Measurements from ENCODE around the gene YTHDF1. TPM values are rescaled to one million over a fixed set of nuclear protein-coding genes. Genes with fewer than 3 reads are reported as not detected.
"Not testable (repeated sequence)": the region's sequence is repeated elsewhere in the genome, so short reads cannot be mapped to it uniquely, and the experiment has no call there.

YTHDF1 gene
- total RNA-seq, 2 experiments from 2014 or later: 37.2 to 42.6 TPM

GRCh38 chr20:63161176-63161651 lies 54.7 kb downstream of the YTHDF1 start:
- ATAC-seq: no peak
- no peaks in the 10 kb centered on the region for H3K4me1 Mint-ChIP-seq
- no peaks in the 10 kb centered on the region for H3K36me3 Mint-ChIP-seq
- no peak overlapping the region for H3K27ac Mint-ChIP-seq
- H3K9me3 Mint-ChIP-seq (ENCODE audit: low read depth): no peaks in the 10 kb centered on the region
- CTCF ChIA-PET: no interaction called here
- DNase-seq: no peak
- H3K27me3 Mint-ChIP-seq: no peaks in the 10 kb centered on the region
- H3K4me3 Mint-ChIP-seq: no peak overlapping the region

DNA sequence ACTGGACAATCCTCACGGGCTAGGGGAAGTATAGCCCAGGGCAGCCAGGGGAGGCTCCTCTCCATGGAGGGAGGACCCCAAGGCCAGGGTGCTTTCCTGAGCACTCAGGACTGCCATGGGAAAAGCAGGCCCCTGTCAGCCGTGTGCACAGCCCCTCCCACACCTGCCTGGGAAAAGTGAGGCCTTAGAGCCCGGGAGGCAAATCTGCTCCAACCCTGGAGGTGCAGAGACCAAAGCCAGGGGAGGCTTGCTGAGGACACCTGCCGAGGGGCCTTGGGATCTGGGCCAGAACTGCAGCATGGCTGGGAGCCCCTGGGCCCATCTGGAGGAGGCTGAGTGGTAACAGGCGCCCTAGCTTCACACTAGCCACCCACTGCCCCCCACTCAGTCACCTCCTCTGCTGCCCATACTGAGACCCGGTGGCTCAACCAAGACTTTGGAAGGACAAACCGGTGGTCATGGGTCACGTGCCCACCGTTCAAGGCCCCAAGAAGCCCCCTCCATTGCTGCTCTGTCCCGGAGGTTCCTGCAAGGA lies 55.2 kb downstream of the YTHDF1 start:
- CTCF ChIA-PET: no interaction called here
- Mint-ChIP-seq H3K4me3 (no peak overlapping the region), H3K9me3 (ENCODE audit: low read depth) (no peaks in the 10 kb centered on the region), H3K27me3 (no peaks in the 10 kb centered on the region), H3K36me3 (no peaks in the 10 kb centered on the region), H3K27ac (no peak overlapping the region), H3K4me1 (no peaks in the 10 kb centered on the region)
- DNase-seq (no peak), ATAC-seq (no peak)

GRCh38 chr20:63159826-63160640 lies 55.9 kb downstream of the YTHDF1 start:
- no peak overlapping the region for H3K27ac Mint-ChIP-seq
- ATAC-seq (no peak), DNase-seq (no peak)
- CTCF ChIA-PET: no interaction called here
- H3K4me3 Mint-ChIP-seq: no peak overlapping the region
- H3K9me3 Mint-ChIP-seq (ENCODE audit: low read depth): no peaks in the 10 kb centered on the region
- no peaks in the 10 kb centered on the region for H3K4me1 Mint-ChIP-seq
- H3K27me3 Mint-ChIP-seq: peaks cover 3% of the 10 kb centered on the region
- H3K36me3 Mint-ChIP-seq: no peaks in the 10 kb centered on the region

GRCh38 chr20:63159251-63159650 lies 56.7 kb downstream of the YTHDF1 start:
- H3K9me3 Mint-ChIP-seq (ENCODE audit: low read depth); H3K4me1 Mint-ChIP-seq; DNase-seq; ATAC-seq; H3K27ac Mint-ChIP-seq; CTCF ChIA-PET; H3K27me3 Mint-ChIP-seq; H3K4me3 Mint-ChIP-seq; H3K36me3 Mint-ChIP-seq: not testable (repeated sequence)

DNA sequence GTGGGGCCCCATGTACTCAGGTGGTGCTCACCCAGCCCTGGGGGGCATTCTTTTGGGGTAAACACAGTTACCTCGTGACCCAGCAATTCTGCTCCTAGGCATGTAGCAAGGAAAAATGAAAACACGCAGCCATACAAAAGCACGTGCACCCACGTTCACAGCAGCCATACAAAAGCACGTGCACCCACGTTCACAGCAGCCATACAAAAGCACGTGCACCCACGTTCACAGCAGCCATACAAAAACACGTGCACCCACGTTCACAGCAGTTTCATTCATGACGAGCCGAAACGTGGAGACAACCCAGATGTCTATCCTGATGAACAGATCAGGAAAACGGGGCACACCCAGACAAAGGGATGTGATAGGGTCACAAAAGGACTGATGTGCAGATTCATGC lies 57.1 kb downstream of the YTHDF1 start:
- H3K27ac Mint-ChIP-seq: no peak overlapping the region
- ATAC-seq (no peak), DNase-seq (no peak)
- peaks cover 6% of the 10 kb centered on the region for H3K27me3 Mint-ChIP-seq
- no peaks in the 10 kb centered on the region for H3K4me1 Mint-ChIP-seq
- CTCF ChIA-PET: no interaction called here
- no peak overlapping the region for H3K4me3 Mint-ChIP-seq
- H3K36me3 Mint-ChIP-seq: no peaks in the 10 kb centered on the region
- no peaks in the 10 kb centered on the region for H3K9me3 Mint-ChIP-seq (ENCODE audit: low read depth)

DNA sequence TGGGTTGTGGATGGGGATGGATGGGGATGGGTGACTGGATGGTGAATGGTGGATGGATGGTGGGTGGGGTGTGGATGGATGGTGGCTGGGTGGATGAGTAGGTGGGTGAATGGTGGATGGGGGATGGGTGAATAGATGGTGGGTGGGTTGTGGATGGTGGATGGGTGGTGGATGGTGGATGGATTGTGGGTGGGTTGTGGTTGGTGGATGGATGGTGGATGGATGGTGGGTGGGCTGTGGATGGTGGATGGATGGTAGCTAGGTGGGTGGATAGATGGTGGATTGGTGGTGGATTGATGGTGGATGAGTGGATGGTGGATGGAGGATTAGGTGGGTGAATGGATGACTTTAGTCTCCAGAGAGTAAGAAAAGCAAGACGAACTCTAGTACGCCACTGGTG lies 57.6 kb downstream of the YTHDF1 start:
- Mint-ChIP-seq H3K4me3 (no peak overlapping the region), H3K4me1 (no peaks in the 10 kb centered on the region), H3K27ac (no peak overlapping the region), H3K27me3 (peaks cover 6% of the 10 kb centered on the region), H3K36me3 (no peaks in the 10 kb centered on the region), H3K9me3 (ENCODE audit: low read depth) (no peaks in the 10 kb centered on the region)
- DNase-seq: no peak
- CTCF ChIA-PET: no interaction called here
- no peak for ATAC-seq

DNA sequence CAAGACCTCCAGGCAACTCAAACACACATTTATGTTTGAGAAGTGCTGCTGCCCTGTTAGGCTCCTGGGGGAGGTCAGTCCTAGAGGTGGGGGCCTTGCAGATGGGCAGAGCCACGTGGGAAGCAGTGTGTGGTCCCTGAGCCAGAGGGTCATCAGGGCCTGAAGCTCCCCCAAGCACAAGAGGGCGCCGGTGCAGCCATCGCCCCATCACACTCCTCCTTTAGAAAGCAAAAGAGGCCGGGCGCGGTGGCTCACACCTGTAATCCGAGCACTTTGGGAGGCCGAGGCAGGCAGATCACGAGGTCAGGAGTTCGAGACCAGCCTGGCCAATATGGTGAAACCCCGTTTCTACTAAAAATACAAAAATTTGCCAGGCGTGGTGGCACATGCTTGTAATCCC lies 58.5 kb downstream of the YTHDF1 start:
- CTCF ChIA-PET; DNase-seq; H3K4me1 Mint-ChIP-seq; H3K9me3 Mint-ChIP-seq (ENCODE audit: low read depth); H3K27ac Mint-ChIP-seq; ATAC-seq; H3K36me3 Mint-ChIP-seq; H3K4me3 Mint-ChIP-seq; H3K27me3 Mint-ChIP-seq: not testable (repeated sequence)

GRCh38 chr20:63156221-63156671 lies 59.7 kb downstream of the YTHDF1 start:
- CTCF ChIA-PET: no interaction called here
- H3K36me3 Mint-ChIP-seq: no peaks in the 10 kb centered on the region
- DNase-seq: no peak
- H3K27me3 Mint-ChIP-seq: peaks cover 8% of the 10 kb centered on the region
- no peak overlapping the region for H3K4me3 Mint-ChIP-seq
- no peaks in the 10 kb centered on the region for H3K4me1 Mint-ChIP-seq
- ATAC-seq: no peak
- H3K9me3 Mint-ChIP-seq (ENCODE audit: low read depth): no peaks in the 10 kb centered on the region
- no peak overlapping the region for H3K27ac Mint-ChIP-seq

GRCh38 chr20:63155266-63156165 lies 60.4 kb downstream of the YTHDF1 start:
- CTCF ChIA-PET: no interaction called here
- H3K36me3 Mint-ChIP-seq: no peaks in the 10 kb centered on the region
- ATAC-seq (no peak), DNase-seq (no peak)
- no peaks in the 10 kb centered on the region for H3K9me3 Mint-ChIP-seq (ENCODE audit: low read depth)
- H3K4me3 Mint-ChIP-seq: no peak overlapping the region
- no peak overlapping the region for H3K27ac Mint-ChIP-seq
- H3K4me1 Mint-ChIP-seq: no peaks in the 10 kb centered on the region
- H3K27me3 Mint-ChIP-seq: peaks cover 8% of the 10 kb centered on the region

DNA sequence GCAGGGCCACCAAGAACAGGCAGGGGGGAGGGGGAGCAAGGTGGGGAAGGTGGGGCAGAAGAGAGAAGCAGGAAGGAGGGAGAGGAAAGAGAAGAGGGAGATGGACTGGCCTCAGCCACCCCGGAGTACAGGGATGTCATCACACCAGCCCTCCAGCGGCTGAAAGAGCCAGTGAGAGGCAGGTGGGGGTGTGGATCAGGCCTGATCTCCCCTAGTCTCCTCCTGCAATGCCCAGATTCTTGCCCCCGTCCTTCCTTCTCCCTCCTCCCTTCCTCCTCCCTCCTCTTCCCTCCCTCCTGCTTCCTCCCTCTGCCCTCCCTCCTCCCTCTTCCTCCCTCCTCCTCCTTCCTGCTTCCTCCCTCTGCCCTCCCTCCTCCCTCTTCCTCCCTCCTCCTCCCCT lies 61.5 kb downstream of the YTHDF1 start:
- H3K27me3 Mint-ChIP-seq: peaks cover 10% of the 10 kb centered on the region
- no peak overlapping the region for H3K4me3 Mint-ChIP-seq
- no peaks in the 10 kb centered on the region for H3K36me3 Mint-ChIP-seq
- CTCF ChIA-PET: no interaction called here
- DNase-seq: no peak
- no peak overlapping the region for H3K27ac Mint-ChIP-seq
- no peak for ATAC-seq
- no peaks in the 10 kb centered on the region for H3K9me3 Mint-ChIP-seq (ENCODE audit: low read depth)
- H3K4me1 Mint-ChIP-seq: no peaks in the 10 kb centered on the region

GRCh38 chr20:63153254-63154221 lies 62.4 kb downstream of the YTHDF1 start:
- Mint-ChIP-seq H3K27ac (no peak overlapping the region), H3K4me1 (no peaks in the 10 kb centered on the region), H3K36me3 (no peaks in the 10 kb centered on the region), H3K4me3 (no peak overlapping the region), H3K27me3 (peaks cover 10% of the 10 kb centered on the region), H3K9me3 (ENCODE audit: low read depth) (no peaks in the 10 kb centered on the region)
- ATAC-seq (no peak), DNase-seq (no peak)
- CTCF ChIA-PET: interaction anchor here (1.0 kb wide), 1 partner anchor 12 kb away, joined by 3 read pairs; no protein-coding TSS in a partner anchor

DNA sequence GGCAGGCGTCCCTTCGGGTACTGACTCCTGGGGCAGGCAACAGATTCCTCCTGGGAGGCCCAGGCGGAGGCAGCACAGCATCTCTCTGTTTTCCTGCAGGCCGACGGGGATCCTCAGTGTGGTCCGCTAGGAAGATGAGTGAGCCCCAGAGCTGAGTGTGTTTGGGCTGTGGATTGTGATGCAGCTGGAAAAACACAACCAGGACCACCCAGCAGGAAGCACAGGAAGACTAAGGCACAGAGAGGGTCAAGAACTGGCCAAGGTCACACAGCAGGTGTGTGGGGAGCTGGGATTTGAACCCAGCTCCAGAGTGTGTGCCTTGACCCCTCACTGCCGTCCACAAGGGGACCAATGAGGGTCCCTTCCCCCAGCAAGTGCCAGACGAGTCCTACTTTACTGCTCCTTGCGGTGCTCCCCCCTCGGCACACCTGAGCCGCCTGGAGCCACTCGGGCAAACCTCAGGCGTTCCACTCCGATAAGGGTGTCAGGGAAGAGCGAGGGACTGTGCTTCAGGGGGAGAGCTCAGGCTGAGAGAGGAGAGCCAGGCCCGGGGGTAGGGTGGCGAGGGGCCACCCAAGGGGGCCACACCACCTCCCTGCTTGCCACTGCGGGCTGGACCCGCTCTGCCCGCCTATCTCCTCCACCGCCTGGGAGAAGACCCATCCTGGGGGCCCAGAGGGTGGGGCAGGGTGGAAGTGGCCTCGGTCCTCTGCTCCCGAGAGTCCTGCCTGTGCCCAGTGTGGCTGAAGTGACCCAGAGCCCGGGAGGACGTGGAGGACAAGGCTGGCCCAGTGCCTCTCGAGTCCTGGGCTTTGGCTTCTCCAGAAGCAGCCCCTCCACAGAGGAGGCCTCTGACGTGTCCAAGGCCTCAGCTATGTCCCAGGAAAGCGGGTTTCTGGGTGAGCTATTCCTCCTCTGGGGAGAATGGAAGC lies 63.3 kb downstream of the YTHDF1 start:
- Mint-ChIP-seq H3K4me1 (no peaks in the 10 kb centered on the region), H3K27me3 (peaks cover 11% of the 10 kb centered on the region), H3K9me3 (ENCODE audit: low read depth) (peaks cover 4% of the 10 kb centered on the region), H3K4me3 (no peak overlapping the region), H3K27ac (no peak overlapping the region), H3K36me3 (no peaks in the 10 kb centered on the region)
- no peak for ATAC-seq
- CTCF ChIA-PET: interaction anchor here (1.0 kb wide), 1 partner anchor 13 kb away, joined by 3 read pairs; no protein-coding TSS in a partner anchor
- no peak for DNase-seq

Data from activated CD8-positive, alpha-beta memory T cell treated with anti-CD3 and anti-CD28 coated beads, Interleukin-2, amount 10 ng/mL, durations not matched to agents 7 days and 5 days (primary cell).